H7 (cell line): ENCODE measurements around the gene SLC1A2. TPM values are rescaled to one million over a fixed set of nuclear protein-coding genes. Genes with fewer than 3 reads are reported as not detected.
A peak's percentile ranks its signal among the peaks of the same experiment; 100 is the strongest.

Experiments used
- DNase-seq: peaks from one replicate; pipeline ENCODE4 v3.0.0; 2012
- H3K27me3 ChIP-seq: 2 replicates; pipeline ENCODE4 v1.6.0; 2011; ENCODE audit warnings: mild to moderate bottlenecking, low read length; ENCODE audit not compliant: control insufficient read depth, insufficient read depth
- H3K36me3 ChIP-seq: replicated peaks from 2 replicates; pipeline ENCODE4 v1.5.1; 2011; ENCODE audit warnings: low read length; ENCODE audit not compliant: control insufficient read depth, insufficient read depth
- H3K4me3 ChIP-seq: 2 replicates; pipeline ENCODE4 v1.5.1; 2011; ENCODE audit warnings: low read depth, mild to moderate bottlenecking, control low read depth, low read length, moderate library complexity; ENCODE audit not compliant: insufficient read depth
- total RNA-seq: library from RNA; depleted of rRNA; stranded (reverse); fragments of >200 nt; shearing (Covaris generic); gene quantifications from 2 replicates; pipeline ENCODE4 v1.2.3, GENCODE V29; 2014; rRNA removed

Gene SLC1A2
- total RNA-seq, result 0.81 and 1.0 TPM in 2 replicates

- H3K36me3 ChIP-seq, result no peaks in the 10 kb centered on the region
- DNase-seq, result peak; percentile 86
- peak within 1 kb of the TSS; percentile 72 for H3K4me3 ChIP-seq
- H3K27me3 ChIP-seq, result peaks cover 80% of the 10 kb centered on the region
Measured at GRCh38 chr11:35419184-35419829, at the start of gene SLC1A2. SLC1A2 (minus strand) TSS chr11:35419558; CDS start chr11:35418966, 592 bp downstream.

- no peak for DNase-seq
- no peaks in the 10 kb centered on the region for H3K27me3 ChIP-seq
- H3K4me3 ChIP-seq, result no peak overlapping the region
- no peaks in the 10 kb centered on the region for H3K36me3 ChIP-seq
Measured at GRCh38 chr11:35466058-35466457, 46.7 kb upstream of the SLC1A2 start.

GRCh38 chr11:35464308-35464707, 45.0 kb upstream of the SLC1A2 start:
- peak; percentile 13 for DNase-seq
- Histone ChIP-seq H3K36me3 (no peaks in the 10 kb centered on the region), H3K4me3 (no peak overlapping the region), H3K27me3 (no peaks in the 10 kb centered on the region)

- H3K36me3 ChIP-seq, result no peaks in the 10 kb centered on the region
- H3K4me3 ChIP-seq, result no peak overlapping the region
- peak; percentile 21 for DNase-seq
- H3K27me3 ChIP-seq, result no peaks in the 10 kb centered on the region
Measured at GRCh38 chr11:35463331-35463751, 44.0 kb upstream of the SLC1A2 start.

- H3K4me3 ChIP-seq, result no peak overlapping the region
- no peak for DNase-seq
- H3K36me3 ChIP-seq, result no peaks in the 10 kb centered on the region
- H3K27me3 ChIP-seq, result no peaks in the 10 kb centered on the region
Measured at GRCh38 chr11:35461917-35462538, 42.7 kb upstream of the SLC1A2 start.

- Histone ChIP-seq H3K27me3 (no peaks in the 10 kb centered on the region), H3K4me3 (no peak overlapping the region), H3K36me3 (no peaks in the 10 kb centered on the region)
- DNase-seq, result no peak
Measured at GRCh38 chr11:35459489-35459888, 40.1 kb upstream of the SLC1A2 start.

- peak; percentile 21 for DNase-seq
- H3K36me3 ChIP-seq, result no peaks in the 10 kb centered on the region
- no peaks in the 10 kb centered on the region for H3K27me3 ChIP-seq
- H3K4me3 ChIP-seq, result no peak overlapping the region
Measured at GRCh38 chr11:35458846-35459245, 39.5 kb upstream of the SLC1A2 start.

- no peak for DNase-seq
- Histone ChIP-seq H3K36me3 (no peaks in the 10 kb centered on the region), H3K27me3 (no peaks in the 10 kb centered on the region), H3K4me3 (no peak overlapping the region)
Measured at GRCh38 chr11:35454362-35454761, 35.0 kb upstream of the SLC1A2 start.

GRCh38 chr11:35436581-35437250, 17.4 kb upstream of the SLC1A2 start:
- H3K27me3 ChIP-seq, result peaks cover 1% of the 10 kb centered on the region; the same call in 1 of the 2 replicates
- no peak overlapping the region for H3K4me3 ChIP-seq
- no peaks in the 10 kb centered on the region for H3K36me3 ChIP-seq
- DNase-seq, result no peak

GRCh38 chr11:35433588-35433987, 14.2 kb upstream of the SLC1A2 start:
- no peak overlapping the region for H3K4me3 ChIP-seq
- no peaks in the 10 kb centered on the region for H3K27me3 ChIP-seq
- no peaks in the 10 kb centered on the region for H3K36me3 ChIP-seq
- no peak for DNase-seq

- DNase-seq, result no peak
- Histone ChIP-seq H3K36me3 (no peaks in the 10 kb centered on the region), H3K4me3 (no peak overlapping the region), H3K27me3 (no peaks in the 10 kb centered on the region)
Measured at GRCh38 chr11:35432464-35432863, 13.1 kb upstream of the SLC1A2 start.

- Histone ChIP-seq H3K4me3 (no peak overlapping the region), H3K36me3 (no peaks in the 10 kb centered on the region), H3K27me3 (peaks cover 4% of the 10 kb centered on the region; the same call in 1 of the 2 replicates)
- DNase-seq, result no peak
Measured at GRCh38 chr11:35427071-35427470, 7.7 kb upstream of the SLC1A2 start.

- Histone ChIP-seq H3K4me3 (no peak overlapping the region), H3K27me3 (peaks cover 10% of the 10 kb centered on the region), H3K36me3 (no peaks in the 10 kb centered on the region)
- DNase-seq, result no peak
Measured at GRCh38 chr11:35426351-35426750, 7.0 kb upstream of the SLC1A2 start.

- H3K4me3 ChIP-seq, result no peak overlapping the region
- no peak for DNase-seq
- H3K36me3 ChIP-seq, result no peaks in the 10 kb centered on the region
- H3K27me3 ChIP-seq, result peaks cover 17% of the 10 kb centered on the region
Measured at GRCh38 chr11:35425603-35426212, 6.3 kb upstream of the SLC1A2 start.
